Stimulated activated CD4-positive, alpha-beta T cell treated with anti-CD3 and anti-CD28 coated beads, Interleukin-12 subunit alpha, Interleukin-12 subunit beta, amount 100 ng/mL, for 48 hours (primary cell): ENCODE results near the gene KRT74.

Experiments used
- DNase-seq, 3 donors: peaks; one replicate each; pipeline ENCODE4 v3.0.0-alpha.2; 2020; ENCODE audit warnings: low read depth in 2 of 3, low spot score in 1 of 3

The KRT74 gene

DNA sequence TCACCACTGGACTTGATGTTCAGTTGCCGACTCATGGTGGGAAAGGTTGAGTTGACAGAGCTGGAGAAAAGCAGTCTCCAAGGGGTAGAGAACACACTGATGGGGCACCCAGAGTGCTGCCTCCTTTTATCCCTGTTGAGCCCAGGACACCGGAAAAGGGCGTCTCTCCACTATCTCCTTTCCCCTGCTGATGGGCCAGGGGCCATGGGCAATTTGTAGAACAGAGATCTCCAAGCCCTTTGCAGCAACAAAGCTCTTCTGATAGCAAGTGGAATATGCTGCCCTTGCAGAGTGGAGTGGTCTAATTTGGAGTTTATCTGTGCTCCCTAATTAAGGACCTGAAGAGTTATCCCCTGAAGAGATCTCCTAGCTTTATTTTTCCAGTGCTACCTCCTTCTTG, at the start of gene KRT74:
TSS of gene KRT74 (minus strand) at position 101 of the 400 bp plus-strand sequence. CDS start at position 35, 66 bp downstream.
- DNase-seq, result no peak

- DNase-seq, result no peak
Observed at GRCh38 chr12:52622349-52622748, 48.7 kb upstream of the KRT74 start.

DNA sequence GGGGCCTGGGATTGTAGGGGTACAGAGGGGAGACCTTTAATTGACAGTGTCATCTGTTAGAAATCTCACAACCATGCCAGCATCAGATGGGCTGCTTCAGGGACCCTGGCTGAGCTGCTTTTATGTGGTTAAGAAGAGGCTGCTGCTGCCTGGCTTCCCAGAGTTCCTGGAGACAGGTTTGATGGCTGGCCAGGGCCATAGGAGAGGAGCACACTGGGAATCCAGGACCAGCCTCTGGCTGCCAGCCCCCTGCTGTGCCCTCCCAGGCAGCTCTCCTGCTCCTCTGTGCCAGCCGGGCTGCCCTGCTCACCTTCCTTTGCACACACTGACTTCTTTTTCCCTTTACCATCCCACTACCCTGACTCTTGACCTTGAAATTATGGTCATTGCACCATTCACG, 45.2 kb upstream of the KRT74 start:
- no peak for DNase-seq

- no peak for DNase-seq
Observed at GRCh38 chr12:52618216-52618615, 44.6 kb upstream of the KRT74 start, which contains the start of gene KRT73. Gene KRT73, minus strand, starts transcription at chr12:52618559. Its CDS starts 35 bp downstream, at chr12:52618524.

- DNase-seq, result no peak
Observed at GRCh38 chr12:52617403-52617785, 43.8 kb upstream of the KRT74 start.

- DNase-seq, result no peak
Observed at GRCh38 chr12:52616680-52617402, 43.2 kb upstream of the KRT74 start.

GRCh38 chr12:52615912-52616311, 42.3 kb upstream of the KRT74 start:
- no peak for DNase-seq

GRCh38 chr12:52615208-52615868, 41.7 kb upstream of the KRT74 start:
- peak in 1 of 3 donors; percentile 29 for DNase-seq

GRCh38 chr12:52614381-52615207, 41.0 kb upstream of the KRT74 start:
- DNase-seq, result no peak

DNA sequence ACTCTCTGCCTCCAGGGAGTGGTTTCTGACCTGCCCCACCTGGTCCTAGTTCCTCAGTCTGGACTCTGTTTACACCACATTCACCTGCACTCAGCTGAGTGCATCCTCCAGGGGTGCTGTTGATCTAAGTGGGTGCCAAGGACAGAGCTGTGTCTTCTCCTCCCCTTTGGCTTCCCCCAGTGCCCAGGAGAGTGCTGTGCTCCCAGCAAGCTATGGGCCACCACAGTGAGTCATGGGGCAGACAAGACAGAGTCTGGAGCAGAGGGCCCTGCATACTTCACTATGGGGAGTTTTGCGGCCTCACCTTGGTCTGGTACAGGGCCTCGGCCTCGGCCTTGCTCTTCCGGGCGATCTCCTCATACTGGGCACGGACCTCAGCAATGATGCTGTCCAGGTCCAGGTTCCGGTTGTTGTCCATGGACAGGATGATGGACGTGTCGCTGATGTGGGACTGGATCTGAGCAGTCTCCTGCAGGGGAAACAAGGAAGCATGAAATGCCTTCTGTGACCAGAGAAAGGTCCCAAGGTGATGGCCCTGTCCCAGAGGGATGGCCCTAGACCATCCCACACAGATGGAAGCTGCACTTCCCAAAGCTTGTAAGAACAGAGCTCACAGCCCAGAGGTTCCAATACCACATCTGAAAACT, 39.9 kb upstream of the KRT74 start:
- DNase-seq, result no peak

DNA sequence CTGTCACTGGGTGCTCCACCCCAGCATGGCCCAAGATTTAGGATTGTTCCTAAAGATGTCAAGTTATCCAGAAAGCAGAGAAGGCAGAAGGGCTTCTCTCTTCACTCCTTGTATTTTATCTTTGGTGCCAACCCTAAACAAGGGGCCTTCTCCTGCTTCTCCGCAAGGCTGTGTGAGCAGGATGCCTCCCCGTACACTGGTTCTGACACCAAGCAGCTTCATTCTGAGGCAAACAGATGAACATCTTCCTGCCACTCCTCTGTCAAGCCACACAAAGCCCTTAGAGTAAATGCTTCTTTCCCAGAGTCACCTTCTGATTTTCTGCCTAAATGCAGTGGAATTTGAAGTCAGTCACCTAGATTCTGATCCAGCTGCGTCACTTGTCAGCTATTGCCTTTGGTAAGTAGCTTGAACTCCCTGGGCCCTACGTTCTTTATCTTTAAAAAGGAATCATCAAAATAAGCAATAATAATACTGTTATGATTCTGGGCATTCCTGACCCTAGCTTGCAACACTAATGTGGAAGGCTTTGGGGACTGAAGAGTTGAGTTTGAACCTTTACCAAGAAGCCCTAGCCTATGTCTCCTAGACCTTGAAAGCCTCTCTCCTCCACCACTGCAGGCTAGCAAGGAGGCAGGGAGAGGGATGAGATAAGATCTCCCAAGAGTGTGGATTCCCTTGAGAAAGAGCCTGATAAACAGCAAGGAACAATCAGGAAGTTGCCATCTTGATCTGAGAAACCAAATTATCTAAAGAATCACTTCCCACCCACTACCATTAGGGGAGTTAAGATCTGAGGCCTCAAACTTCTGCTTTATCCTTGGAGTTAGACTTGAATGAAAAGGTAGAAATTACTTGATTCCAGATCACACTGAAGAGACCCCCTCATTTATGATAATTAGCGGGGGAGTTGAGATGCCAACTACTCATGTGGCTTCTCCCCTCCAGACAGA, 39.1 kb upstream of the KRT74 start:
- no peak for DNase-seq

DNA sequence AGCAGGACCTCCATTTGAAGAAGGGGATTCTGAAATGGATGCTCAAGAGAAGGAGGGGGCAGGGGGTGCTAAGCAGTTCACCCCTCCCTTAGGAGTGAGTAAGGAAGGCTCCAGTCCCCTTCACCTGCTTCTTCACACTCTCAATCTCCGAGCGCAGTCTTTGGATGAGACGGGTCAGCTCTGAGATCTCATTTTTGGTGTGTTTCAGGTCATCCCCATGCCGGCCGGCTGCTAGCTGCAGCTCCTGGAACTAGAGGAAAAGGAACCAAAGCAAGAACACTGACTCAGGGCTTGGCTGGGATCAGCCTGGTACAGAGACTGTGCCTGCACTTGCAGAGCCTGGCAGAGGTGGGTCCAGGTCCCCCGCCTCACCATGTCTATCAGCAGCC, 37.4 kb upstream of the KRT74 start:
- no peak for DNase-seq

- DNase-seq, result no peak
Observed at GRCh38 chr12:52608826-52609630, 35.4 kb upstream of the KRT74 start.

DNA sequence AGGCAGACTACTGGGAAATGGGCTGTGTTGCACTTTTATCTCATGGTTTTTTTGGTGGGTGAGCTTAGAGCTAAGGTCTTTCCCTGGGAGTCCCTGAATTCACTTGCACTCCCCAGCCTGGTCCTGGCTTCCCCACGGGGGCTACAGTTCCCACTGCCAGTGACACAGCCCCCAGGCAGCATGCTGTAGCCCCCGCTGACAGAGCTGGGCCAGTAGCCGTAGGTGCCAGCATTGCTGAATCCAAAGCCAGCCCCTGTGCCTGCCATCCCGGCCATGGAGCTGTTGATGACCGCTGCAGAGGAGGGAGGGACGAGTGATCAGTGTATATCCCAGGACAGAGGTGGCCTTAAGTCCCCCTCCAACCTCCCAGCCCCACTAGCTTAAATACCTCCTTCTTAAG, 34.5 kb upstream of the KRT74 start:
- DNase-seq, result no peak

DNA sequence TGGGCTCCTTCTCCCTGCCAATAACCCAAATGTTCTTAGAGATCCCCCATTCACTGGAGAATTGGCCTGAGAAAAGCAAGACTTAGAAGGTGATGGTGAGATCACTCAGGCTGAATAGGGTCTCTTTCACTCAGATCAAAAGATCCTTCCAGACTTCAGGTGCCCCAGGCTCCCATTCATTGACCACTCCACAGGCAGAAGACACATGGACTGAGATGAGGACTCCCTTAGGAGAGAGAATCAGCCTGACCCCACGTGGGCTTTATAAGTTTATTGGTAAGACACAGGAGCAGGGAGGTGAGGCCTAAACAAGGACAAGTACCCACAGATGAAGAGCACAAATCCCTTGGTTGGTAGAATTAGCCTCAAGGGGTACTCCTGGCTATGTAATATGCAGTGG, 33.7 kb upstream of the KRT74 start:
- no peak for DNase-seq

- no peak for DNase-seq
Observed at GRCh38 chr12:52606581-52607218, 33.1 kb upstream of the KRT74 start.

DNA sequence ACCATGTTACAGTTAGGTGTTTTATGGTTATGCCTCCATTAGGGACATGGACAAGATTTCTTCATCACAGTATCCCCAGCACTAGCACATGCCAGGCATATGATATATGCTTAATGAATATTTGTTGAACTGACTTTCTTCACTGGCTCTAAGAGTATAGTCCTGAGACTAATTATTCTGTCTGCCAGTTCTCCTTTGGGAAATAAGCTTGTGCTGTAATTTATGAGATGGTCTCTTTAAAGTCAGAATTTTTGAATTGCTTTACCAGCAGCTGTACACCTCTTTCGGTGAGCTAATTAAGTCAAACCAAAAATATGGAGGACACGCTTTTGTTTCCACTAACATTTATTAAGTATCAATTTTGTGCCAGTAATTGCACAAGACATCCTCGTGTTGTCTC, 32.5 kb upstream of the KRT74 start:
- DNase-seq, result no peak

GRCh38 chr12:52605542-52605941, 31.9 kb upstream of the KRT74 start:
- no peak for DNase-seq

- no peak for DNase-seq
Observed at GRCh38 chr12:52604859-52605258, 31.2 kb upstream of the KRT74 start.
